MM.1S (cell line): ENCODE data around the gene POLN.
"Not testable (repeated sequence)": the region's sequence is repeated elsewhere in the genome, so short reads cannot be mapped to it uniquely, and the experiment has no call there.

Experiments
- DNase-seq: peaks from one replicate; pipeline ENCODE4 v3.0.0-alpha.2; 2015
- H2AFZ ChIP-seq: fragments of 300-600 bp; sonication (generic); 2 replicates; pipeline ENCODE4 v1.6.0; 2016; ENCODE audit warnings: antibody characterized with exemption, low read length
- H3F3A ChIP-seq: fragments of 300-600 bp; sonication (generic); 2 replicates; pipeline ENCODE4 v1.6.1; 2016; ENCODE audit warnings: mild to moderate bottlenecking, antibody characterized with exemption, low read length, moderate library complexity, mixed read lengths; ENCODE audit not compliant: insufficient read depth
- H3K27ac ChIP-seq: fragments of 300-600 bp; sonication (generic); 2 replicates; pipeline ENCODE4 v1.5.1; 2016; ENCODE audit warnings: mild to moderate bottlenecking, low read length
- H3K27me3 ChIP-seq: fragments of 300-600 bp; sonication (generic); replicated peaks from 2 replicates; pipeline ENCODE4 v1.6.0; 2016; ENCODE audit warnings: low read length; ENCODE audit not compliant: insufficient read depth
- H3K36me3 ChIP-seq: fragments of 300-600 bp; sonication (generic); replicated peaks from 2 replicates; pipeline ENCODE4 v1.6.1; 2016; ENCODE audit warnings: mild to moderate bottlenecking, low read length, mixed read lengths; ENCODE audit not compliant: insufficient read depth
- H3K4me1 ChIP-seq: fragments of 300-600 bp; sonication (generic); 2 replicates; pipeline ENCODE4 v1.6.1; 2016; ENCODE audit warnings: low read length, mixed read lengths
- H3K4me2 ChIP-seq: fragments of 300-600 bp; sonication (generic); 2 replicates; pipeline ENCODE4 v1.6.0; 2016; ENCODE audit warnings: low read depth, low read length
- H3K4me3 ChIP-seq: fragments of 300-600 bp; sonication (generic); 2 replicates; pipeline ENCODE4 v1.5.1; 2016; ENCODE audit warnings: low read length, mixed read lengths
- H3K79me2 ChIP-seq: fragments of 300-600 bp; sonication (generic); 2 replicates; pipeline ENCODE4 v1.6.1; 2016; ENCODE audit warnings: mixed run types, low read length, mixed read lengths
- H3K9ac ChIP-seq: fragments of 300-600 bp; sonication (generic); 2 replicates; pipeline ENCODE4 v1.6.1; 2016; ENCODE audit warnings: low read length, mixed read lengths
- H3K9me2 ChIP-seq: fragments of 300-600 bp; sonication (generic); replicated peaks from 2 replicates; pipeline ENCODE4 v1.6.1; 2016; ENCODE audit warnings: mild to moderate bottlenecking, low read length, mixed read lengths; ENCODE audit not compliant: insufficient read depth
- H3K9me3 ChIP-seq: fragments of 300-600 bp; sonication (generic); replicated peaks from 2 replicates; pipeline ENCODE4 v1.6.1; 2016; ENCODE audit warnings: mild to moderate bottlenecking, low read length, mixed read lengths; ENCODE audit not compliant: insufficient read depth
- H4K20me1 ChIP-seq: fragments of 300-600 bp; sonication (generic); 2 replicates; pipeline ENCODE4 v1.6.1; 2016; ENCODE audit warnings: mild to moderate bottlenecking, low read length, moderate library complexity, mixed read lengths; ENCODE audit not compliant: insufficient read depth
- CTCF ChIP-seq: fragments of 300-600 bp; sonication (generic); IDR thresholded peaks from 2 replicates; pipeline ENCODE4 v1.5.1; 2016; ENCODE audit warnings: antibody characterized with exemption, low read length, mixed read lengths
- EZH2 ChIP-seq: fragments of 300-600 bp; sonication (generic); optimal IDR thresholded peaks from 2 replicates; pipeline ENCODE3; 2017; ENCODE audit warnings: low read depth, mild to moderate bottlenecking, antibody characterized with exemption, low read length, mixed read lengths
- EZH2phosphoT487 ChIP-seq: fragments of 300-600 bp; sonication (generic); IDR thresholded peaks from 2 replicates; pipeline ENCODE4 v1.6.1; 2018; ENCODE audit warnings: antibody characterized with exemption, low read length

POLN gene

GRCh38 chr4:2163311-2163821, 78.6 kb downstream of the POLN start:
- no peak for DNase-seq
- no peak overlapping the region for H3K4me3 ChIP-seq
- no peaks in the 10 kb centered on the region for H3F3A ChIP-seq
- H2AFZ ChIP-seq = no peak overlapping the region
- TF ChIP-seq EZH2phosphoT487 (no peak), EZH2 (no peak), CTCF (no peak)
- no peaks in the 10 kb centered on the region for H3K9me3 ChIP-seq
- no peaks in the 10 kb centered on the region for H3K36me3 ChIP-seq
- H3K4me1 ChIP-seq = no peaks in the 10 kb centered on the region
- H3K27me3 ChIP-seq = no peaks in the 10 kb centered on the region
- no peaks in the 10 kb centered on the region for H3K9me2 ChIP-seq
- H3K27ac ChIP-seq = no peak overlapping the region
- no peak overlapping the region for H3K4me2 ChIP-seq
- H3K79me2 ChIP-seq = no peaks in the 10 kb centered on the region
- no peaks in the 10 kb centered on the region for H4K20me1 ChIP-seq
- no peak overlapping the region for H3K9ac ChIP-seq

- H3K9me2 ChIP-seq, H4K20me1 ChIP-seq, H3K9ac ChIP-seq, H3K36me3 ChIP-seq, DNase-seq, H3K27me3 ChIP-seq, H3K4me1 ChIP-seq, H2AFZ ChIP-seq, H3K9me3 ChIP-seq, H3K79me2 ChIP-seq, H3F3A ChIP-seq, H3K4me3 ChIP-seq, H3K4me2 ChIP-seq, H3K27ac ChIP-seq: not testable (repeated sequence)
These were observed 80.7 kb downstream of the POLN start for GRCh38 chr4:2161092-2161703.

DNA sequence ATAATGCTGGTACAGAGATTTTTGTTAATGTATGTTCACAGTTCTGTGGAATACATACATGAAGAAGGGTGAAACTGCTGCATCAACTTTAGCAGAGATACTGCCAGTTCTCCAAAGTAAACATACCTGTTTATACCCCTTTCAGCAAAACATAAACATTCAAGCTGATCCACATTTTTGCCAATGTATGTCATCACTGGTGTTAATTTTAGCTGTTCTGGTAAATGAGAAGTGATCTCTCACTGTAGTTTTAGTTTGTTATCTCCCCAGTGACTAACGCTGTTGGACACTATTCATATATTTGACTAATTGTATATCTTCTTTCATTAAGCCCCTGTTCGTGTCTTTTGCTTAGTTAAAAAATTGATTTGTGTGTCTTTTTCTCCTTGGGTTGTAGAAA, 82.0 kb downstream of the POLN start:
- H3K4me1 ChIP-seq = no peaks in the 10 kb centered on the region
- H3K79me2 ChIP-seq = no peaks in the 10 kb centered on the region
- no peak overlapping the region for H3K27ac ChIP-seq
- DNase-seq = no peak
- H2AFZ ChIP-seq = no peak overlapping the region
- TF ChIP-seq CTCF (no peak), EZH2 (no peak), EZH2phosphoT487 (no peak)
- H3K9ac ChIP-seq = no peak overlapping the region
- no peaks in the 10 kb centered on the region for H3F3A ChIP-seq
- H3K4me3 ChIP-seq = no peak overlapping the region
- no peak overlapping the region for H3K4me2 ChIP-seq
- no peaks in the 10 kb centered on the region for H3K27me3 ChIP-seq
- H3K36me3 ChIP-seq = no peaks in the 10 kb centered on the region
- H4K20me1 ChIP-seq = no peaks in the 10 kb centered on the region
- no peaks in the 10 kb centered on the region for H3K9me2 ChIP-seq
- H3K9me3 ChIP-seq = no peaks in the 10 kb centered on the region

GRCh38 chr4:2155246-2155645, 86.7 kb downstream of the POLN start:
- Histone ChIP-seq H3K36me3 (no peaks in the 10 kb centered on the region), H3K9ac (no peak overlapping the region), H2AFZ (no peak overlapping the region), H4K20me1 (no peaks in the 10 kb centered on the region), H3K27me3 (no peaks in the 10 kb centered on the region), H3K9me3 (no peaks in the 10 kb centered on the region), H3K79me2 (no peaks in the 10 kb centered on the region), H3K4me3 (no peak overlapping the region), H3K27ac (no peak overlapping the region), H3F3A (no peaks in the 10 kb centered on the region), H3K9me2 (no peaks in the 10 kb centered on the region), H3K4me1 (no peaks in the 10 kb centered on the region), H3K4me2 (no peak overlapping the region)
- no peak for TF ChIP-seq EZH2
- no peak for TF ChIP-seq CTCF
- no peak for TF ChIP-seq EZH2phosphoT487
- no peak for DNase-seq
